ENCODE data around the gene EVPL. TPM values are rescaled to one million over a fixed set of nuclear protein-coding genes. Genes with fewer than 3 reads are reported as not detected.

EVPL gene
- total RNA-seq, 4 donors from 2014 or later = 0.19 to 1.3 (median 0.87) TPM

- TF ChIP-seq, protein P1, sequence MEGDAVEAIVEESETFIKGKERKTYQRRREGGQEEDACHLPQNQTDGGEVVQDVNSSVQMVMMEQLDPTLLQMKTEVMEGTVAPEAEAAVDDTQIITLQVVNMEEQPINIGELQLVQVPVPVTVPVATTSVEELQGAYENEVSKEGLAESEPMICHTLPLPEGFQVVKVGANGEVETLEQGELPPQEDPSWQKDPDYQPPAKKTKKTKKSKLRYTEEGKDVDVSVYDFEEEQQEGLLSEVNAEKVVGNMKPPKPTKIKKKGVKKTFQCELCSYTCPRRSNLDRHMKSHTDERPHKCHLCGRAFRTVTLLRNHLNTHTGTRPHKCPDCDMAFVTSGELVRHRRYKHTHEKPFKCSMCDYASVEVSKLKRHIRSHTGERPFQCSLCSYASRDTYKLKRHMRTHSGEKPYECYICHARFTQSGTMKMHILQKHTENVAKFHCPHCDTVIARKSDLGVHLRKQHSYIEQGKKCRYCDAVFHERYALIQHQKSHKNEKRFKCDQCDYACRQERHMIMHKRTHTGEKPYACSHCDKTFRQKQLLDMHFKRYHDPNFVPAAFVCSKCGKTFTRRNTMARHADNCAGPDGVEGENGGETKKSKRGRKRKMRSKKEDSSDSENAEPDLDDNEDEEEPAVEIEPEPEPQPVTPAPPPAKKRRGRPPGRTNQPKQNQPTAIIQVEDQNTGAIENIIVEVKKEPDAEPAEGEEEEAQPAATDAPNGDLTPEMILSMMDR (IDR thresholded peaks at IDR 0.05; ENCODE audit: low read depth) = no peak
Observed at GRCh38 chr17:75975757-75976174, 51.3 kb downstream of the EVPL start.

GRCh38 chr17:75970626-75971025 is 56.5 kb downstream of the EVPL start:
- TF ChIP-seq, protein P1 (IDR thresholded peaks at IDR 0.05; ENCODE audit: low read depth) = no peak

GRCh38 chr17:75970011-75970523 is 57.0 kb downstream of the EVPL start:
- TF ChIP-seq, protein P1 (IDR thresholded peaks at IDR 0.05; ENCODE audit: low read depth) = no peak

DNA sequence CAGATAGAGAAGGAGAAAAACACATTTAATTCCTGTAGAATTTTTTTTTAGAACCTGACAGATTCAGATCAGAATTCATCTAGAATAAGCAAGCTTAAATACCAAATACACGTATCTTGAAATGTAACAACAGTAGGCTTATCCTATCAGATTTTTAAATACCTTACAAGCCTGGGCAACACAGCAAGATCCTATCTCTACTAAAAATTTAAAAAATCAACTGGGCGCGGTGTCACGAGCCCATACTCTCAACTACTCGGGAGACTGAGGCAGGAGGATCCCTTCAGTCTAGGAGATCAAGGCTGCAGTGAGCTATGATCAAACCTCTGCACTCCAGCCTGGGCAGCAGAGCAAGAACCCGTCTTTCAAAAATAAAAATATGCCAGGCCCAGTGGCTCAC is 61.6 kb downstream of the EVPL start:
- TF ChIP-seq, protein P1 (IDR thresholded peaks at IDR 0.05; ENCODE audit: low read depth) = no peak

DNA sequence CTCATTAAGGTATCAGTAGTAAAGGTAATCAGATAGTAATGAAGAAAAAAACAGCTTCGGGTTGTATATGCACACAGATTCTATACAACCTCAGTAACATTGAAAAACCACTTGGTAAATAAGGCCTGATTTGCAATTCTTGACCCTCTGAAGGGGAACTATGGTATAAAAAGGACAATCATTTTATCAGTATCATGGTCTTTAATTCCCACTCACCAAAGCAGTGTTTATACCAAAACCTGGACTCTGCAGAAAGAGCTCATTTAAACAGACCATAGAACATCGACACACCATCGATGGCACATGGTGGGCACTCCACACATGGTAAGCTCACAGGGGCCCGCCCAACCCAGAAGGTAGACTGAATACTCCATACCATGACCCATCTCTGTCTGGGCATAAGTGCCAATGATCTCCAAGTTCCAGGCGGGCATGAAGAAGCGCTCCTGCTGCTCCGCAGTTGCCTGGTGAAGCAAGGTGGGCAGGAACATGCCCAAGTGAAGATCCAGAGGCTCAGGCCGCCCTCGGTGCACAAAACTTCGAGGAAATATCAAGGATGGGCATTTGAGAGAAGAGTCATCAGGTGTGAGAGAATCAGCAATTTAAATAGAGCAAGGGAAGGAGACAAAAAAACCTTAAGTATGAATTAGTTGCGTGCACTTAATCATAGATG is 67.1 kb downstream of the EVPL start:
- TF ChIP-seq, protein P1 (IDR thresholded peaks at IDR 0.05; ENCODE audit: low read depth) = no peak

DNA sequence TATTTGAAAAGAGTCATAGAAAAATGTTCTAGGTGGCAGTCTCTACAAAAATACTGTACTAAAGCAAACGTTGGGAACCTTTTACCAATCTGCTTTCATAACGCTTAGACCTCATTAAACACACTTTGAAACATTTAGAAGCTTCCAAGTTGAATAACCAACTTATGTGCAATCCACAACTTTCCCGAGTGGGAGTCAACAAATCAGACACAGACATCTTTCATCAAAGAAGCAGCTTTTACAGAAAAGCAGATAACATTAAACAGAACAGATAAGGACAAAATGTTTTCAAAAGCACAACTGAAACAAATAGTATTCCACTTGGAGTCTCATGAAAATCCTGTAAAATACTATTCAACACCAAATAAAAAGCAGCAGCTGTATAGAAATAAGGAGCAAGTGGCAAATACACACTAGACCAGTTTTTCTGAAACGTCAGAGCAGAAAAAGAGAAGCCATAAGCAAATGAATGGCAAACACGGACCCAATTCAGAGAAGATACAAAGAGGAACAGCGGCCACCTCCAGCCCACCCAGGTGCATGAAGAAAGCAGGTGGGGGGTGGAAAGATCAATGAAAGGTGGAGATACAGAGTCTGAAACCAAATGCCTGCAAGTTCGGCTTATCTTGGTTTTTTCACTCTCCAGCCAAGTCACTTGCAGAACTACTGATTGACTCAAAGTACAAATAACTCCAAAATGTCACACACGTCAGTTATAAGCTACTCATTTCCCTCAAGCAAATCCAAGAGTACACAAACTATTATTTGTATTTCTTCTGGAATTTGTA is 67.9 kb downstream of the EVPL start:
- TF ChIP-seq, protein P1 (IDR thresholded peaks at IDR 0.05; ENCODE audit: low read depth) = no peak

Other genes with a start within 250 kb of the EVPL start
- gene UNK, start 242.5 kb downstream of the EVPL start, total RNA-seq = 10 to 100 TPM; 21.8 to 42.1 (median 29.7) TPM
- 1 to 10 TPM; 4.7 to 9.7 (median 8.5) TPM for gene UNC13D, start 182.9 kb downstream of the EVPL start, total RNA-seq
- 10 to 100 TPM; 55.3 to 91.7 (median 65.6) TPM for gene WBP2, start 172.0 kb downstream of the EVPL start, total RNA-seq
- 10 to 100 TPM; 10.3 to 23.0 (median 20.8) TPM for gene TRIM47, start 148.7 kb downstream of the EVPL start, total RNA-seq
- gene TRIM65, start 130.4 kb downstream of the EVPL start, total RNA-seq = 10 to 100 TPM; 14.3 to 33.9 (median 24.7) TPM
- gene MRPL38, start 122.4 kb downstream of the EVPL start, total RNA-seq = 10 to 100 TPM; 28.4 to 57.9 (median 46.0) TPM
- 1 to 10 TPM; 3.1 to 8.8 (median 6.7) TPM for gene FBF1, start 86.3 kb downstream of the EVPL start, total RNA-seq
- gene ACOX1, start 48.1 kb downstream of the EVPL start, total RNA-seq = 100 to 1,000 TPM in 3 of 4 donors, 10 to 100 TPM in 1; 97.3 to 165 (median 103) TPM
- gene TEN1, start 48.1 kb downstream of the EVPL start, total RNA-seq = 10 to 100 TPM in 3 of 4 donors, 1 to 10 TPM in 1; 4.7 to 29.0 (median 20.8) TPM
- gene CDK3, start 26.5 kb downstream of the EVPL start, total RNA-seq = 10 to 100 TPM in 1 of 4 donors, 1 to 10 TPM in 3; 4.9 to 10.2 (median 5.7) TPM
- 10 to 100 TPM; 39.8 to 74.2 (median 48.4) TPM for gene SRP68, start 45.2 kb upstream of the EVPL start, total RNA-seq
- gene GALR2, start 47.5 kb upstream of the EVPL start, total RNA-seq = not detected
- not detected for gene ZACN, start 51.9 kb upstream of the EVPL start, total RNA-seq
- 10 to 100 TPM; 57.7 to 79.1 (median 71.4) TPM for gene EXOC7, start 76.5 kb upstream of the EVPL start, total RNA-seq
- gene FOXJ1, start 113.9 kb upstream of the EVPL start, total RNA-seq = not detected
- gene RNF157, start 213.2 kb upstream of the EVPL start, total RNA-seq = 10 to 100 TPM in 3 of 4 donors, 1 to 10 TPM in 1; 8.1 to 67.1 (median 23.9) TPM
- 10 to 100 TPM; 12.6 to 21.9 (median 15.0) TPM for gene UBALD2, start 238.0 kb upstream of the EVPL start, total RNA-seq

All from subcutaneous adipose tissue (tissue), 4 donors.